PC-3 (cell line): ENCODE data around the gene NECTIN4. TPM values are rescaled to one million over a fixed set of nuclear protein-coding genes. Genes with fewer than 3 reads are reported as not detected.

Experiments
- ATAC-seq: fragments of 200-7000 bp; cut with Tn5 transposase; 2 replicates; pipeline ENCODE4 v1.9.1; 2020; ENCODE audit warnings: mild to moderate bottlenecking, moderate library complexity
- BruUV-seq: library from RNA; stranded (reverse); fragments of 400-500 nt; replicated peaks from 2 replicates; lab custom pipeline; 2021; lab: Mats Ljungman, UMichigan
- CTCF ChIA-PET: fragments of 300-600 bp; sonication (Branson Sonifier 250); formaldehyde crosslinking; loops from one replicate; lab custom pipeline; 2022; ENCODE audit warnings: antibody characterized with exemption; lab: Charles Lee
- POLR2A ChIA-PET: fragments of 300-600 bp; sonication (Branson Sonifier 250); formaldehyde crosslinking; loops from one replicate; lab custom pipeline; 2022; ENCODE audit warnings: antibody characterized with exemption; ENCODE audit not compliant: unreplicated experiment; lab: Charles Lee
- DNase-seq: peaks from one replicate; pipeline ENCODE4 v3.0.0-alpha.2; 2015
- H2AFZ ChIP-seq: fragments of 300-600 bp; sonication (generic); 2 replicates; pipeline ENCODE4 v1.6.0; 2016; ENCODE audit warnings: antibody characterized with exemption, low read length
- H3F3A ChIP-seq: fragments of 300-600 bp; sonication (generic); one replicate; pipeline ENCODE4 v1.6.0; 2017; ENCODE audit warnings: antibody characterized with exemption, low read length, control low read depth, mild to moderate bottlenecking; ENCODE audit not compliant: unreplicated experiment
- H3K27ac ChIP-seq: fragments of 300-600 bp; sonication (generic); 2 replicates; pipeline ENCODE4 v1.5.1; 2016; ENCODE audit warnings: mild to moderate bottlenecking, low read length
- H3K27me3 ChIP-seq: fragments of 300-600 bp; sonication (generic); 2 replicates; pipeline ENCODE4 v1.6.1; 2016; ENCODE audit warnings: low read length, mixed read lengths
- H3K36me3 ChIP-seq: fragments of 300-600 bp; sonication (generic); 2 replicates; pipeline ENCODE4 v1.6.1; 2016; ENCODE audit warnings: low read depth, mixed run types, low read length, mixed read lengths
- H3K4me1 ChIP-seq: fragments of 300-600 bp; sonication (generic); 2 replicates; pipeline ENCODE4 v1.5.1; 2016; ENCODE audit warnings: low read length; ENCODE audit not compliant: insufficient read depth
- H3K4me2 ChIP-seq: fragments of 300-600 bp; sonication (generic); 2 replicates; pipeline ENCODE4 v1.6.0; 2016; ENCODE audit warnings: low read length
- H3K4me3 ChIP-seq: fragments of 300-600 bp; sonication (generic); 2 replicates; pipeline ENCODE4 v1.5.1; 2016; ENCODE audit warnings: mild to moderate bottlenecking, low read length, mixed read lengths
- H3K79me2 ChIP-seq: fragments of 300-600 bp; sonication (generic); 2 replicates; pipeline ENCODE4 v1.6.1; 2017; ENCODE audit warnings: low read length, mixed read lengths
- H3K9ac ChIP-seq: fragments of 300-600 bp; sonication (generic); 2 replicates; pipeline ENCODE4 v1.6.0; 2016; ENCODE audit warnings: mild to moderate bottlenecking, low read length
- H3K9me2 ChIP-seq: fragments of 300-600 bp; sonication (generic); replicated peaks from 2 replicates; pipeline ENCODE4 v1.6.1; 2016; ENCODE audit warnings: mixed run types, low read length, mixed read lengths
- H3K9me3 ChIP-seq: fragments of 300-600 bp; sonication (generic); 2 replicates; pipeline ENCODE4 v1.6.1; 2016; ENCODE audit warnings: low read length, mixed read lengths
- H4K20me1 ChIP-seq: fragments of 300-600 bp; sonication (generic); 2 replicates; pipeline ENCODE4 v1.6.1; 2016; ENCODE audit warnings: low read length, mixed read lengths
- EZH2 ChIP-seq: fragments of 300-600 bp; sonication (generic); IDR thresholded peaks from one replicate; pipeline ENCODE4 v1.6.1; 2017; ENCODE audit warnings: antibody characterized with exemption, mild to moderate bottlenecking, low read length; ENCODE audit not compliant: unreplicated experiment
- EZH2phosphoT487 ChIP-seq: fragments of 300-600 bp; sonication (generic); IDR thresholded peaks from 2 replicates; pipeline ENCODE4 v1.6.1; 2018; ENCODE audit warnings: mild to moderate bottlenecking, antibody characterized with exemption, low read length, borderline replicate concordance
- intact Hi-C: fragments of 100-400 bp; cut with micrococcal nuclease; formaldehyde crosslinking; loops from 2 replicates; pipeline ENCODE4 v1.9.0; 2023
- total RNA-seq: library from RNA; depleted of rRNA; stranded (reverse); fragments of >200 nt; gene quantifications from 2 replicates; pipeline ENCODE4 v1.2.3, GENCODE V29; 2014
- TF ChIP-seq, protein P1 (sequence below): fragments of 300-600 bp; sonication (generic); conservative IDR thresholded peaks from 2 replicates; pipeline ENCODE4 v1.5.1; 2017; ENCODE audit warnings: antibody characterized with exemption, low read depth, mild to moderate bottlenecking, low read length

The NECTIN4 gene
- total RNA-seq, 1 experiment from 2014 or later, result 6.8 TPM

DNA sequence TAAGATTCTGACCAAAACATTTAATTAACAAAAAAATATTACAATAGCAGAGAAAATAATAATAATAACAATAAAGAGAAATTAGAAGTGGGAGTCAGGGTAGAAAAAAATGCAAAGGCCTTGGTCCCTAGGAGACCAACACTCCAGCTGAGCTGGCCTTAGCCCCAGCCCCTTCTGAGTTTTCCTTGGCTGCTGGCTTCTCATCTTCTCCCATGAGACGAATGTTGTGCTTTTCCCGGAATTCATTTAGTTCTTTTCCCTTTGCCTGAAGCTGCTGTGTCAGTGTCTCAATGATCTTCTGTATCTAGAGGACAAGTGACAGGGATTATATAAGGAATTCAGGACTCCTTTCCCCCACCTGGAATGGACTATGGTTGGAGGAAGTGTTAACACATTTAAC is 11.2 kb upstream of the NECTIN4 start:
- peaks cover 7% of the 10 kb centered on the region for H3F3A ChIP-seq
- BruUV-seq, result no TSS peak
- POLR2A ChIA-PET, result interaction anchor here (0.6 kb wide), 1 partner anchor 953 kb away, joined by 4 read pairs; no protein-coding TSS in a partner anchor
- H3K9ac ChIP-seq, result no peak overlapping the region
- H2AFZ ChIP-seq, result no peak overlapping the region
- H3K9me3 ChIP-seq, result no peaks in the 10 kb centered on the region
- no peak for ATAC-seq
- peak overlapping the region; percentile 55 for H3K27ac ChIP-seq
- H3K4me3 ChIP-seq, result no peak overlapping the region
- H4K20me1 ChIP-seq, result peaks cover 12% of the 10 kb centered on the region
- no peak overlapping the region for H3K4me2 ChIP-seq
- TF ChIP-seq, protein P1, sequence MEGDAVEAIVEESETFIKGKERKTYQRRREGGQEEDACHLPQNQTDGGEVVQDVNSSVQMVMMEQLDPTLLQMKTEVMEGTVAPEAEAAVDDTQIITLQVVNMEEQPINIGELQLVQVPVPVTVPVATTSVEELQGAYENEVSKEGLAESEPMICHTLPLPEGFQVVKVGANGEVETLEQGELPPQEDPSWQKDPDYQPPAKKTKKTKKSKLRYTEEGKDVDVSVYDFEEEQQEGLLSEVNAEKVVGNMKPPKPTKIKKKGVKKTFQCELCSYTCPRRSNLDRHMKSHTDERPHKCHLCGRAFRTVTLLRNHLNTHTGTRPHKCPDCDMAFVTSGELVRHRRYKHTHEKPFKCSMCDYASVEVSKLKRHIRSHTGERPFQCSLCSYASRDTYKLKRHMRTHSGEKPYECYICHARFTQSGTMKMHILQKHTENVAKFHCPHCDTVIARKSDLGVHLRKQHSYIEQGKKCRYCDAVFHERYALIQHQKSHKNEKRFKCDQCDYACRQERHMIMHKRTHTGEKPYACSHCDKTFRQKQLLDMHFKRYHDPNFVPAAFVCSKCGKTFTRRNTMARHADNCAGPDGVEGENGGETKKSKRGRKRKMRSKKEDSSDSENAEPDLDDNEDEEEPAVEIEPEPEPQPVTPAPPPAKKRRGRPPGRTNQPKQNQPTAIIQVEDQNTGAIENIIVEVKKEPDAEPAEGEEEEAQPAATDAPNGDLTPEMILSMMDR, result no peak
- TF ChIP-seq EZH2 (no peak), EZH2phosphoT487 (no peak)
- H3K36me3 ChIP-seq, result peaks cover 25% of the 10 kb centered on the region
- DNase-seq, result no peak
- H3K27me3 ChIP-seq, result no peaks in the 10 kb centered on the region
- CTCF ChIA-PET, result interaction anchor here (1.3 kb wide), 1 partner anchor 103 kb away, joined by 5 read pairs; no protein-coding TSS in a partner anchor
- intact Hi-C loops, result loop anchor here (1.0 kb wide), 1 partner anchor 15 kb away; no protein-coding TSS in a partner anchor
- peaks cover 23% of the 10 kb centered on the region for H3K4me1 ChIP-seq
- H3K9me2 ChIP-seq, result no peaks in the 10 kb centered on the region
- peaks cover 31% of the 10 kb centered on the region for H3K79me2 ChIP-seq

DNA sequence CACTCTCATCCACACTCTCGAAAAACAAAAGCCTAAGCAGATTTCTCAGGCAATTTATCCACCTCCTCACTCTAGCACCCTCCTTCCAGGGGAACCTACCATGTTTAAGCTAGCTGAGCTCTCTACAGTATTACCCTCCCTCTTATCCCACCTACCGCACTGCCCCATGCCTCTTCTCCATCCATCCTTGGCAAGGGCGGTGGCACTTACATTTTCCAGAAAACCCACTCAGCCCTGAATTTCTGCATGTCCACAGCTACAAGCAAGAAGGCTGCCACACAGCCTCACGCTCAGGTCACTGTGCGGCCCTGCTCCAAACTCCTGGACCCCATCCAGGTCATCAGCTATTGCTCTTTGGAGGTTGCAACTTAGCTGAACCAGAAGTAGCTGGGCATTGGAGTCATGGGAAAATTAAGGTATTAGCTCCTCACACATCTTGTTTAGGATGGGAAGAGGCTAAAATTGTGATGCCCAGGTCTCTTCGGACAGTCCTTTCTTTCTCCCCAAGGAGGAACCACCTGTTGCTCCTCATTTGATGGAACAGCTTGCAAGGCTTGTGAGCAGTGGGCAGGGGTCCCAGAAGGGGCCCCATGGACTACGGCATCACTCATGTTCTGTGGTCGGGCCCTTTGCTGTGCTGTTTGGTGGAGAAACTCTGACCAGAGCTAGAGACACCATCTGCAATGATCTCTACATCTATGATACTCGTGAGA is 9.9 kb upstream of the NECTIN4 start:
- POLR2A ChIA-PET, result interaction anchor here (0.5 to 1.1 kb wide), 4 partner anchors 54 to 1092 kb away, joined by 3 to 27 read pairs (median 4); partner anchors contain the start of genes UFC1 and USF1
- Histone ChIP-seq H3K9ac (no peak overlapping the region), H3K9me2 (no peaks in the 10 kb centered on the region), H3K4me1 (peaks cover 23% of the 10 kb centered on the region), H3K9me3 (no peaks in the 10 kb centered on the region), H3K79me2 (peaks cover 18% of the 10 kb centered on the region), H4K20me1 (peaks cover 5% of the 10 kb centered on the region), H3K4me3 (peak overlapping the region; percentile 74), H3K27me3 (no peaks in the 10 kb centered on the region), H3K36me3 (peaks cover 25% of the 10 kb centered on the region), H3K27ac (no peak overlapping the region), H2AFZ (no peak overlapping the region), H3F3A (peaks cover 7% of the 10 kb centered on the region), H3K4me2 (peak overlapping the region; percentile 93)
- BruUV-seq, result TSS peak; percentile 49
- DNase-seq (no peak), ATAC-seq (peak; percentile 4)
- intact Hi-C loops, result loop anchor here (2.0 kb wide), 2 partner anchors 34 to 264 kb away; partner anchors contain the start of gene DEDD
- TF ChIP-seq, protein P1, result no peak
- TF ChIP-seq EZH2 (no peak), EZH2phosphoT487 (no peak)
- CTCF ChIA-PET, result interaction anchor here (1.0 to 1.3 kb wide), 2 partner anchors 26 to 102 kb away, joined by 3 to 5 read pairs; no protein-coding TSS in a partner anchor
